ENCODE results near the gene PDS5B. TPM values are rescaled to one million over a fixed set of nuclear protein-coding genes. Genes with fewer than 3 reads are reported as not detected.

PDS5B gene
- total and polyA plus RNA-seq, 10 of the 15 experiments (the other 5 are each of a cell fraction or from before 2014, with no cell fraction given): 15.4 to 55.3 (median 30.7) TPM

DNA sequence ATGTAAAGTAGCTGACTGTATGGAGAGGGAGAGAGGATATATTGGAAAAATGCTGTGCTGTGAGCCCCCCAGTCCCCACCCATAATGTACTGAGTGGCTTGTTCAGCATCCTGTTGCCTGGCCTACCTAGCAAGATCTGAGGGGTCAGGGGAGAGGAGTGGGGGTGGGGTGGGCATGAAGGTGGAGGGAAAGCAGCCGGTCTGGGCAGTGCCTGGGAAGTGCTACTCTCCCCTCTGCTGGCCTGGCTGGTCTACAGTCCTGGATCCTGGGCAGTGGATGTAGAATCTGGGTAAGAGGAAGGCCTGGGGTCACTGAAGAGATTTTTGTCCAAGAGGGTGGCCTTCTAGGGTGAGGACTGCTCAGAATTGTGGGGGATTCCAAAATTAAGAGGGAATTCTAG, 210.5 kb downstream of the PDS5B start (continued):
- no peak for TF ChIP-seq DPF2 (IDR thresholded peaks at IDR 0.05)
- no peak for TF ChIP-seq POLR2AphosphoS2 (IDR thresholded peaks at IDR 0.05; ENCODE audit: low read depth, low read length)
- no peak for TF ChIP-seq SP1 (IDR thresholded peaks at IDR 0.05; ENCODE audit: low read depth, low read length)
- TF ChIP-seq ZZZ3 (IDR thresholded peaks at IDR 0.05; ENCODE audit: control insufficient read depth, insufficient read length, low read depth): no peak
- TF ChIP-seq CEBPB (IDR thresholded peaks at IDR 0.05; ENCODE audit: borderline replicate concordance in 1 of 2, low read depth in 2 of 2, low read length in 2 of 2): no peak
- no peak for TF ChIP-seq TBL1XR1 (IDR thresholded peaks at IDR 0.05; ENCODE audit: low read depth, low read length)

DNA sequence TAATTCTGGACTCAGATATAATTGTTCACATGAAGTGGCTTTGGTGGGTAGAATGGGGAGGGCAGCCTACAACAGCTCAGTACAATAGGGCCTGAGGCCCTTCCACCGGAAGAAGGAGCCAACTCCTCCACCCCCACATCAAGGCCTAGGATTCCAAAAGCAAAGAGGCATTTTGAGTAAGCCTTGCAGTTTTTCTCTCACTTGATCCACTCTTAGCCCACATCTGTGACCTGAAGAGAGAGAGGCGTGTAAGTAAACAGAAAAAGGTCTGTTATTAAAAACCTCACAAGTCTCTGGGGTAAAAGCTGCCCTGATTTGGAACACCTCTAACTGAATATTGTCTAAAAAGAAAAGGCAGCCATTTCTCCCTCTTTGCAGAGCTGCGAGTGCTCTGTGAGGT, 215.9 kb downstream of the PDS5B start:
- in situ Hi-C loops (cut with MboI): no loop called here
- no TSS peak for BruUV-seq (replicated peaks)

More for the DNA sequence above, 215.9 kb downstream of the PDS5B start:
- RAD21 ChIA-PET (ENCODE audit: unreplicated experiment): no interaction called here
- TF ChIP-seq TCF3 (IDR thresholded peaks at IDR 0.05; ENCODE audit: borderline replicate concordance, insufficient read depth, low read depth, low read length) (no peak), EP300 (IDR thresholded peaks at IDR 0.05; ENCODE audit: borderline replicate concordance in 1 of 2, control insufficient read depth in 1 of 2, low read depth in 2 of 2, low read length in 2 of 2) (no peak)
- TF ChIP-seq, protein P1, sequence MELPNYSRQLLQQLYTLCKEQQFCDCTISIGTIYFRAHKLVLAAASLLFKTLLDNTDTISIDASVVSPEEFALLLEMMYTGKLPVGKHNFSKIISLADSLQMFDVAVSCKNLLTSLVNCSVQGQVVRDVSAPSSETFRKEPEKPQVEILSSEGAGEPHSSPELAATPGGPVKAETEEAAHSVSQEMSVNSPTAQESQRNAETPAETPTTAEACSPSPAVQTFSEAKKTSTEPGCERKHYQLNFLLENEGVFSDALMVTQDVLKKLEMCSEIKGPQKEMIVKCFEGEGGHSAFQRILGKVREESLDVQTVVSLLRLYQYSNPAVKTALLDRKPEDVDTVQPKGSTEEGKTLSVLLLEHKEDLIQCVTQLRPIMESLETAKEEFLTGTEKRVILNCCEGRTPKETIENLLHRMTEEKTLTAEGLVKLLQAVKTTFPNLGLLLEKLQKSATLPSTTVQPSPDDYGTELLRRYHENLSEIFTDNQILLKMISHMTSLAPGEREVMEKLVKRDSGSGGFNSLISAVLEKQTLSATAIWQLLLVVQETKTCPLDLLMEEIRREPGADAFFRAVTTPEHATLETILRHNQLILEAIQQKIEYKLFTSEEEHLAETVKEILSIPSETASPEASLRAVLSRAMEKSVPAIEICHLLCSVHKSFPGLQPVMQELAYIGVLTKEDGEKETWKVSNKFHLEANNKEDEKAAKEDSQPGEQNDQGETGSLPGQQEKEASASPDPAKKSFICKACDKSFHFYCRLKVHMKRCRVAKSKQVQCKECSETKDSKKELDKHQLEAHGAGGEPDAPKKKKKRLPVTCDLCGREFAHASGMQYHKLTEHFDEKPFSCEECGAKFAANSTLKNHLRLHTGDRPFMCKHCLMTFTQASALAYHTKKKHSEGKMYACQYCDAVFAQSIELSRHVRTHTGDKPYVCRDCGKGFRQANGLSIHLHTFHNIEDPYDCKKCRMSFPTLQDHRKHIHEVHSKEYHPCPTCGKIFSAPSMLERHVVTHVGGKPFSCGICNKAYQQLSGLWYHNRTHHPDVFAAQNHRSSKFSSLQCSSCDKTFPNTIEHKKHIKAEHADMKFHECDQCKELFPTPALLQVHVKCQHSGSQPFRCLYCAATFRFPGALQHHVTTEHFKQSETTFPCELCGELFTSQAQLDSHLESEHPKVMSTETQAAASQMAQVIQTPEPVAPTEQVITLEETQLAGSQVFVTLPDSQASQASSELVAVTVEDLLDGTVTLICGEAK (IDR thresholded peaks at IDR 0.05; ENCODE audit: borderline replicate concordance): no peak
- intact Hi-C loops (cut with micrococcal nuclease; ENCODE audit: unreplicated experiment): no loop called here
- no peaks in the 10 kb centered on the region for H3K27me3 ChIP-seq (replicated peaks in 1 of 2; ENCODE audit: control insufficient read depth in 2 of 2, insufficient read depth in 2 of 2, low read length in 1 of 2)
- POLR2A ChIA-PET: no interaction called here
- H3K9ac ChIP-seq (ENCODE audit: control insufficient read depth, insufficient read depth, low read length): no peak overlapping the region
- CTCF ChIA-PET: interaction anchor here (1.3 kb wide), 1 partner anchor 17 kb away, joined by 3 read pairs; no protein-coding TSS in a partner anchor
- ATAC-seq: no peak
- H3K4me1 ChIP-seq (ENCODE audit: control insufficient read depth, insufficient read depth, low read length): no peaks in the 10 kb centered on the region
- H2AFZ ChIP-seq (ENCODE audit: control insufficient read depth, low read depth, low read length): no peak overlapping the region; the same call in 1 of the 2 replicates
- no peaks in the 10 kb centered on the region for H3K9me3 ChIP-seq (replicated peaks; ENCODE audit: control insufficient read depth, insufficient read depth, low read length)
- FAIRE-seq: no peak
- no peak overlapping the region for H3K27ac ChIP-seq (ENCODE audit: control insufficient read depth, insufficient read depth)
- H3K4me3 ChIP-seq: no peak overlapping the region
- H4K20me1 ChIP-seq (ENCODE audit: control insufficient read depth, insufficient read depth): no peaks in the 10 kb centered on the region
- 53% methylated on average over 3 of the region's 3 CpGs for WGBS (ENCODE audit: insufficient coverage, insufficient replicate concordance, low lambda C conversion rate, missing lambda C conversion rate)
- no peak for DNase-seq (ENCODE audit: low read depth, low spot score)
- no peaks in the 10 kb centered on the region for H3K79me2 ChIP-seq (ENCODE audit: control insufficient read depth, insufficient read depth, low read length)
- H3K4me2 ChIP-seq (ENCODE audit: control insufficient read depth, insufficient read depth): no peak overlapping the region
- H3K36me3 ChIP-seq (ENCODE audit: control insufficient read depth in 2 of 2, insufficient read depth in 2 of 2, low read length in 1 of 2): no peaks in the 10 kb centered on the region
- SMC1A ChIA-PET (ENCODE audit: uncharacterized antibody, unreplicated experiment): interaction anchor here (1.0 to 1.6 kb wide), 3 partner anchors 15 to 111 kb away, joined by 3 to 4 read pairs (median 3); no protein-coding TSS in a partner anchor

Measured in GM12878 (cell line).